Putamen (tissue), 1 donor: ENCODE measurements around the gene TMEM170B.
A peak's percentile ranks its signal among the peaks of the same experiment; 100 is the strongest.

Experiments used
- DNase-seq: peaks from one replicate; pipeline ENCODE4 v3.0.0-alpha.2; 2016; ENCODE audit warnings: low spot score

The TMEM170B gene

GRCh38 chr6:11537229-11538051 lies at the start of gene TMEM170B:
TSS of gene TMEM170B (plus strand) at chr6:11537749. CDS start at chr6:11538278, 529 bp downstream.
- peak; percentile 98 for DNase-seq

- DNase-seq = no peak
Measured at GRCh38 chr6:11490996-11491395, 46.6 kb upstream of the TMEM170B start.

- no peak for DNase-seq
Measured at GRCh38 chr6:11491596-11492463, 45.7 kb upstream of the TMEM170B start.

GRCh38 chr6:11492464-11493290 lies 44.9 kb upstream of the TMEM170B start:
- no peak for DNase-seq

GRCh38 chr6:11493974-11494373 lies 43.6 kb upstream of the TMEM170B start:
- DNase-seq = no peak

GRCh38 chr6:11494786-11495564 lies 42.6 kb upstream of the TMEM170B start:
- DNase-seq = no peak

GRCh38 chr6:11495565-11496145 lies 41.9 kb upstream of the TMEM170B start:
- no peak for DNase-seq

- peak; percentile 81 for DNase-seq
Measured at GRCh38 chr6:11496152-11497060, 41.1 kb upstream of the TMEM170B start.

GRCh38 chr6:11497107-11497506 lies 40.4 kb upstream of the TMEM170B start:
- DNase-seq = no peak

GRCh38 chr6:11497881-11498280 lies 39.7 kb upstream of the TMEM170B start:
- DNase-seq = peak; percentile 33

- DNase-seq = no peak
Measured at GRCh38 chr6:11500008-11500407, 37.5 kb upstream of the TMEM170B start.

GRCh38 chr6:11509471-11509870 lies 28.1 kb upstream of the TMEM170B start:
- no peak for DNase-seq

- DNase-seq = no peak
Measured at GRCh38 chr6:11514672-11515071, 22.9 kb upstream of the TMEM170B start.

- DNase-seq = no peak
Measured at GRCh38 chr6:11515763-11516162, 21.8 kb upstream of the TMEM170B start.

GRCh38 chr6:11522812-11523605 lies 14.5 kb upstream of the TMEM170B start:
- DNase-seq = no peak

GRCh38 chr6:11525468-11526155 lies 11.9 kb upstream of the TMEM170B start:
- DNase-seq = no peak

- DNase-seq = no peak
Measured at GRCh38 chr6:11526156-11526505, 11.4 kb upstream of the TMEM170B start.

GRCh38 chr6:11527274-11527870 lies 10.2 kb upstream of the TMEM170B start:
- no peak for DNase-seq
